Nephron progenitor cell (in vitro differentiated cells): ENCODE measurements around the gene RTN4R.

Experiments used
- DNase-seq: peaks from one replicate; pipeline ENCODE4 v3.0.0; 2021
- H3K27ac Mint-ChIP-seq: 2 replicates; pipeline ENCODE4 v1.8.0; 2021; ENCODE audit warnings: mild to moderate bottlenecking, moderate library complexity, mixed read lengths
- H3K27me3 Mint-ChIP-seq: 2 replicates; pipeline ENCODE4 v1.8.0; 2021; ENCODE audit warnings: mild to moderate bottlenecking, low read depth, mixed read lengths; ENCODE audit not compliant: poor library complexity
- H3K36me3 Mint-ChIP-seq: 2 replicates; pipeline ENCODE4 v1.8.0; 2021; ENCODE audit warnings: low read depth, mixed read lengths
- H3K4me1 Mint-ChIP-seq: 2 replicates; pipeline ENCODE4 v1.8.0; 2021; ENCODE audit warnings: mixed read lengths
- H3K4me3 Mint-ChIP-seq: 2 replicates; pipeline ENCODE4 v1.8.0; 2021; ENCODE audit warnings: mild to moderate bottlenecking, moderate library complexity, mixed read lengths
- H3K9me3 Mint-ChIP-seq: 2 replicates; pipeline ENCODE4 v1.8.0; 2021; ENCODE audit warnings: mild to moderate bottlenecking, moderate library complexity, mixed read lengths
- TF ChIP-seq, protein P1 (sequence below): fragments of 200-600 bp; sonication (generic); IDR thresholded peaks from 2 replicates; pipeline ENCODE4 v1.5.0; 2021; ENCODE audit warnings: antibody characterized with exemption

RTN4R gene

DNA sequence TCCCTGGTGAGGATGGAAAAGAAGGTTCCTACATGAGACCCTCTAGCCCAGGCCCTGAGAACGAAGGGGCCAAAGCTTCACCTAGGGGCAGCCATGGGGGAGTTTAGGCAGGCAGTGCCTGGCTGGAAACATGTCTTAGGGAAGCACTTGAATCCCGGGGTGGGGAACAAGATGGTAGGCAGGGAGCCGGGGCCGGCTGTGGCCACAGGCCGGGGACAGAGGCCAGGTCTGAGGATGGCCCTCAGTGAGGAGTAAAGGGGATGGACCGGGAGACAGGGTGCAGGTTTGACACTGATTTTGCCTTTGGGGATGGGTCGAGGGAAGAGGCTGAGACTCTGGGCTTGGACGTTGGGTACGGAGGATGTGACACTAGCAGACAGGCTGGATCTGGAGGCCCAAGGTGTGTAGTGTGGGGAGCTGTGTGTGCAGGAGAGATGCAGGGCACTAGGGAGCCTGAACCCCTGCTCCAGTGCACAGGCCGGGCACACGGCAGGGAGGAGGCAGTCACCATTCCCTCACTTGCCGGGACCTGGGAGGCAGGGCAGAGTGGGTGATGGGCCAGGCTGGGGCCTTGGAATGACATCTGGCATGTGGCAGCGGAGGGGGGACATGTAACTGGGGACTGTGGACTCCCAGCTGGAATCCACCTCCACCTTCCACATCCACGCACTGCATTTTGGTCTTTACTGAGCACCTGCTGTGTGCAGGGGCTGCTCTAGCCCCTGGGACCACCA lies 6.1 kb downstream of the RTN4R start:
- Mint-ChIP-seq H3K4me1 (peaks cover 19% of the 10 kb centered on the region), H3K27me3 (peaks cover 18% of the 10 kb centered on the region), H3K36me3 (no peaks in the 10 kb centered on the region), H3K27ac (peak overlapping the region; percentile 45), H3K4me3 (no peak overlapping the region), H3K9me3 (no peaks in the 10 kb centered on the region)
- DNase-seq: no peak
- TF ChIP-seq, protein P1, sequence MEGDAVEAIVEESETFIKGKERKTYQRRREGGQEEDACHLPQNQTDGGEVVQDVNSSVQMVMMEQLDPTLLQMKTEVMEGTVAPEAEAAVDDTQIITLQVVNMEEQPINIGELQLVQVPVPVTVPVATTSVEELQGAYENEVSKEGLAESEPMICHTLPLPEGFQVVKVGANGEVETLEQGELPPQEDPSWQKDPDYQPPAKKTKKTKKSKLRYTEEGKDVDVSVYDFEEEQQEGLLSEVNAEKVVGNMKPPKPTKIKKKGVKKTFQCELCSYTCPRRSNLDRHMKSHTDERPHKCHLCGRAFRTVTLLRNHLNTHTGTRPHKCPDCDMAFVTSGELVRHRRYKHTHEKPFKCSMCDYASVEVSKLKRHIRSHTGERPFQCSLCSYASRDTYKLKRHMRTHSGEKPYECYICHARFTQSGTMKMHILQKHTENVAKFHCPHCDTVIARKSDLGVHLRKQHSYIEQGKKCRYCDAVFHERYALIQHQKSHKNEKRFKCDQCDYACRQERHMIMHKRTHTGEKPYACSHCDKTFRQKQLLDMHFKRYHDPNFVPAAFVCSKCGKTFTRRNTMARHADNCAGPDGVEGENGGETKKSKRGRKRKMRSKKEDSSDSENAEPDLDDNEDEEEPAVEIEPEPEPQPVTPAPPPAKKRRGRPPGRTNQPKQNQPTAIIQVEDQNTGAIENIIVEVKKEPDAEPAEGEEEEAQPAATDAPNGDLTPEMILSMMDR: no peak

DNA sequence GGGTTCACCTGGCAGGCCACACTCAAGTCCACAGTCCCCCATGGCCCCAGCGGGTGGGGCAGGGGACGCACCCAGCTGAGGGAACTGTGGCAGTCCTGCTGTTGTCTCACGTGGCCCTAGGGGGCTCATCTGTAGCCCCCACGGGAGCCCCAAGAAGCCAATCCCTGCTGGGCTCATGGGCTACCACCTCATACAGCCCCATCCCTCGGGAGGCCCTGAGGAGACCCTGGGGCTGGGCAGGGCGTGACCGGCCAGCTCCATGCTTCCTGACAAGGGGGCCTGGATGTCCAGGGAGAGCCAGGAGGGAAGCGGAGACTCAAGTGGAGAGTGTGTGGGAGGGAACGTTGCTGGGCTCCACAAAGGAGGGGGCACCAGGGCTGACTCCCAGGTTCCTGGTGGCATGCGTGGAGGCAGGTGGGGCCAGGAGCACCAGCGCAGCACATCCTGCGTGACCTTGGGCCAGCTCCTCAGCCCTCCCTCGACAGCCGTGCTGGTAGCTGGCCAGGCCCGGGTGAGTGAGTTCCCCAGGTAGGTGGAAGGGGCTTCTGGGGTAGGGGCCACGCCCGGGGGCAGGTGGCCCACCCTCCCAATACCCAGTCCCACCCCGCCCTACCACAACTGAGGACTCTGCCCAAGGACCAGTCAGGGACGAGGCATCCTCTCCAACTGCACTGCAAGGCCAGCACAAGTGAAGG lies 7.9 kb downstream of the RTN4R start:
- TF ChIP-seq, protein P1: no peak
- Mint-ChIP-seq H3K4me3 (no peak overlapping the region), H3K4me1 (peaks cover 25% of the 10 kb centered on the region), H3K27me3 (peaks cover 11% of the 10 kb centered on the region), H3K36me3 (no peaks in the 10 kb centered on the region), H3K9me3 (no peaks in the 10 kb centered on the region), H3K27ac (no peak overlapping the region)
- no peak for DNase-seq

DNA sequence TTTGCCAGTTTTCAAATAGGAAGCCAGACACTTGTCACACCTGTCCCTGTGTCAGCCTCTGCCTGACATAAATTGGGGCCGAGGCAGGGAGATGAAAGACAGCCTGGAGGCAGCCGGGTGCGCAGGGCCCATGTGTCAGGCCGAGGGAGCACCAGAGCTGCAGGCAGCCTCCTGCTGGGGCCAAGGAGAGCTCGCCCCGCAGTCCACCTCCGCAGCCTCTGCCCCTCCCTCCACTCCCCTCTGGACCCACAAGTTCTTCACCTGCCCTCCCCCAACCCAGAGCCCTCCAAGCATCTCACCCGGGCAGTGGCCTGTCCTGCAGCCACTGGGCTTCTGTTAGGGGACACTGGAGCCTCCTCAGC lies 8.8 kb downstream of the RTN4R start:
- Mint-ChIP-seq H3K27me3 (peaks cover 14% of the 10 kb centered on the region), H3K9me3 (no peaks in the 10 kb centered on the region), H3K4me1 (peaks cover 30% of the 10 kb centered on the region), H3K4me3 (no peak overlapping the region), H3K27ac (peak overlapping the region; percentile 45), H3K36me3 (no peaks in the 10 kb centered on the region)
- TF ChIP-seq, protein P1: no peak
- DNase-seq: no peak

DNA sequence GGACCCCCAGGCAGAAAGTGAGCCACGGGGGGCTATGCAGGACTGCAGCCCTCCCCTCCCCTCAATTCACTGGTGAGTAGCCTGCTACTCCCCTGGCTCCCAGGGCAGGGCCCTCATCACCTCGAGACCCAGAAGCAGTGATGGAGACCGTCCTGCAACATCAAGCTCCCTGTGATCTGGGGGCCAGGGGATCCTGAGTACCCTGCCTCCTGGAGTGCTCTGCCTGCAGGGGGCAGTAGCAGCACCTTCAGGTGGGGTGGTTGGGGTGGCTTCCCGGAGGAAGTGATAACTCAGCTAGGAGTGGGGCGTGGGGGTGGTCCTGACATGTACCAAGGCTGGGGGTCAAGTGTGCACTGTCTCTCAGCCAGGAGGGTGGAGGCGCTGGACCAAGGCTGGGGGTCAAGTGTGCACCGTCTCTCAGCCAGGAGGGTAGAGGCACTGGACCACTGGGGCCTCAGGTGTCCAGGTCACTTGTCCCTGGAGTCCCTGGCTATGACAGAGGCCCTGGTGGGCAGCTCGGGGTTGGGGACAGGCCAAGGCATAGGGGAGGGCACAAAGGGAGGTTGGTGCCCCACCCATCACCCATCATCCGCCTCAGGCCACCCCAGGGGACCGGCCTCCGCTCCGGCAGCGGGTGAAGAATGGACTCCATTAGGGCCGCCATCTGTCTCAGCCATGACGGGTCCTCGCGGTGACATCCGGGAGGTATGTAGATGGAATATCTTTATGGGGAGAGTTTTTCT lies 9.4 kb downstream of the RTN4R start:
- peaks cover 28% of the 10 kb centered on the region for H3K4me1 Mint-ChIP-seq
- no peak overlapping the region for H3K4me3 Mint-ChIP-seq
- no peaks in the 10 kb centered on the region for H3K36me3 Mint-ChIP-seq
- peaks cover 14% of the 10 kb centered on the region for H3K27me3 Mint-ChIP-seq
- peak overlapping the region; percentile 45 for H3K27ac Mint-ChIP-seq
- TF ChIP-seq, protein P1: peak; percentile 14
- no peak for DNase-seq
- no peaks in the 10 kb centered on the region for H3K9me3 Mint-ChIP-seq

DNA sequence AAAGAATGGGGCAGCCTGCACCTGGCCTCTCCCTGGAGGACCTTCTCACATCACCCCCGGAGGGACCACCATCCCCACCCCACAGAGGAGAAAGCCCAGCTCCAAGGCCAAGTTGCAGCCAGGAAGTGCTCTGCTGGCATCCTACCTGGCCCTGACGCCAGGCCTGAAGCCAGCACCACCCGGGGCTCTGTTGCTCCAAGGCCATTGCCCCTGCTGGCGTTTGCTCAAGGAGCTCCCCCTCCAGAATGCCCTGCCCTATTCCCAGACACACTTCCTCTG lies 10.2 kb downstream of the RTN4R start:
- Mint-ChIP-seq H3K27ac (no peak overlapping the region), H3K27me3 (peaks cover 14% of the 10 kb centered on the region), H3K4me1 (peaks cover 33% of the 10 kb centered on the region), H3K4me3 (no peak overlapping the region), H3K36me3 (no peaks in the 10 kb centered on the region), H3K9me3 (no peaks in the 10 kb centered on the region)
- DNase-seq: no peak
- TF ChIP-seq, protein P1: no peak
